Loucy (cell line): ENCODE results near the gene LPGAT1.

Experiments
- EZH2phosphoT487 ChIP-seq: fragments of 200-600 bp; IDR thresholded peaks from 2 replicates; pipeline ENCODE4 v1.6.1; 2018; ENCODE audit warnings: antibody characterized with exemption, mild to moderate bottlenecking, moderate library complexity, borderline replicate concordance
- TF ChIP-seq, protein P1 (sequence below): fragments of 200-600 bp; sonication (generic); conservative IDR thresholded peaks from 2 replicates; pipeline ENCODE4 v1.5.1; 2014; ENCODE audit warnings: mild to moderate bottlenecking, antibody characterized with exemption, low read length

DNA sequence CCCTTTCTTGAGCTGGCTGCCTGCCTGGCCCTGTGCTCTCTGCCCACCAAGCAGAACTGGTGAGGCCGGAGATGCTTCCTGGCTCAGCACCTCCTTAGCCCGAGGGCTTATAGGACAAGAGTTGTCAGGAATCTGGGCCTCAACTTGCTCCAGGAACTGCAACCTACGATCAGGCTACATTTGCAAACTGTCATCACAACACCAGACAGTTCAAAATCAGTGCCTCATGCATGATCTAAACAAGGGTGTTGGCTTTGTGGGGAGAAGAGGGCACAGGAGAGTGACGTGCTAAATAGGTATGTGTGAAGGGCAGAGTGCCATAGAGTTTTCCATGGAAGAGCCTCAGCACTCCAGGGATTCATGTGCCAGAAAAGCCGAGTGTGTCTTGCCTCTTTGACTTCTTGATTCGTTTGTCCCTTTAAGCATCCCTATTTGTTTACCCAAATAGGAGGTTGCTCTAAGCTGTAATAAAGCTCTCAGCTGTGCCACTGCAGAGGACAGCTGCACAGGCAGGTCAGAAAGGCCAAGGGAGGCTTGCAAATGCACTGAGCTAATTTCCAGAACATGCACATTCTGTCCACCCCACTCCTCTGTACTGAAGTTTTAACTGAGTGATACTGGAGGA lies 125.0 kb downstream of the LPGAT1 start:
- TF ChIP-seq, protein P1, sequence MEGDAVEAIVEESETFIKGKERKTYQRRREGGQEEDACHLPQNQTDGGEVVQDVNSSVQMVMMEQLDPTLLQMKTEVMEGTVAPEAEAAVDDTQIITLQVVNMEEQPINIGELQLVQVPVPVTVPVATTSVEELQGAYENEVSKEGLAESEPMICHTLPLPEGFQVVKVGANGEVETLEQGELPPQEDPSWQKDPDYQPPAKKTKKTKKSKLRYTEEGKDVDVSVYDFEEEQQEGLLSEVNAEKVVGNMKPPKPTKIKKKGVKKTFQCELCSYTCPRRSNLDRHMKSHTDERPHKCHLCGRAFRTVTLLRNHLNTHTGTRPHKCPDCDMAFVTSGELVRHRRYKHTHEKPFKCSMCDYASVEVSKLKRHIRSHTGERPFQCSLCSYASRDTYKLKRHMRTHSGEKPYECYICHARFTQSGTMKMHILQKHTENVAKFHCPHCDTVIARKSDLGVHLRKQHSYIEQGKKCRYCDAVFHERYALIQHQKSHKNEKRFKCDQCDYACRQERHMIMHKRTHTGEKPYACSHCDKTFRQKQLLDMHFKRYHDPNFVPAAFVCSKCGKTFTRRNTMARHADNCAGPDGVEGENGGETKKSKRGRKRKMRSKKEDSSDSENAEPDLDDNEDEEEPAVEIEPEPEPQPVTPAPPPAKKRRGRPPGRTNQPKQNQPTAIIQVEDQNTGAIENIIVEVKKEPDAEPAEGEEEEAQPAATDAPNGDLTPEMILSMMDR: no peak
- TF ChIP-seq EZH2phosphoT487: no peak
